Suprapubic skin (tissue), 4 donors: ENCODE data around the gene SLX9.

ENCODE experiments used
- CTCF ChIP-seq, 2 donors: fragments of 200-600 bp in 1 of 2; fragments of 450-650 bp in 1 of 2; sonication (generic) in 1 of 2; IDR thresholded peaks; one replicate each; pipeline ENCODE4 v1.5.1; 2016 to 2019; ENCODE audit warnings: antibody characterized with exemption in 2 of 2, mild to moderate bottlenecking in 1 of 2, moderate library complexity in 1 of 2
- EP300 ChIP-seq: sonication (generic); formaldehyde crosslinking; IDR thresholded peaks from one replicate; pipeline ENCODE4 v1.6.1; 2017; ENCODE audit warnings: antibody characterized with exemption
- POLR2A ChIP-seq, 2 donors: fragments of 450-650 bp; IDR thresholded peaks; one replicate each; pipeline ENCODE4 v1.6.1; 2017; ENCODE audit warnings: antibody characterized with exemption in 2 of 2, mild to moderate bottlenecking in 2 of 2, moderate library complexity in 2 of 2
- POLR2AphosphoS5 ChIP-seq, 3 donors: sonication (generic); formaldehyde crosslinking; IDR thresholded peaks; one replicate each; pipeline ENCODE4 v1.6.1; 2017; ENCODE audit warnings: antibody characterized with exemption in 3 of 3

- TF ChIP-seq CTCF (IDR thresholded peaks at IDR 0.05) (no peak), POLR2AphosphoS5 (IDR thresholded peaks at IDR 0.05) (no peak), EP300 (no peak), POLR2A (IDR thresholded peaks at IDR 0.05) (no peak)
Observed at GRCh38 chr21:44940116-44940631, 345 bp downstream of the SLX9 start.
